Breast epithelium (tissue), 4 donors: ENCODE results near the gene A1BG. TPM values are rescaled to one million over a fixed set of nuclear protein-coding genes. Genes with fewer than 3 reads are reported as not detected.
"Not testable (repeated sequence)": the region's sequence is repeated elsewhere in the genome, so short reads cannot be mapped to it uniquely, and the experiment has no call there.

Experiments
- DNase-seq, 2 donors: peaks; one replicate each; pipeline ENCODE4 v3.0.0-alpha.2; 2019; ENCODE audit warnings: low spot score in 2 of 2
- H3K27ac ChIP-seq, 2 donors: fragments of 200-600 bp; sonication (generic) in 1 of 2; one replicate each; pipeline ENCODE4 v1.5.1; 2016 to 2019; ENCODE audit warnings: mild to moderate bottlenecking in 1 of 2
- H3K27me3 ChIP-seq, 2 donors: fragments of 200-600 bp; sonication (generic) in 1 of 2; one replicate each; pipeline versions ENCODE4 v1.5.1 to v1.6.0; 2017 to 2019; ENCODE audit warnings: control low read depth in 1 of 2, mild to moderate bottlenecking in 1 of 2
- H3K36me3 ChIP-seq: fragments of 200-600 bp; one replicate; pipeline ENCODE4 v1.5.1; 2019
- H3K4me1 ChIP-seq, 2 donors: fragments of 200-600 bp; sonication (generic); one replicate each; pipeline ENCODE4 v1.5.1; 2016 to 2019; ENCODE audit warnings: control low read depth in 1 of 2
- H3K4me3 ChIP-seq, 3 donors: fragments of 200-600 bp; sonication (generic); 1 replicate in 2 of 3; 2 replicates in 1 of 3; pipeline ENCODE4 v1.5.1; 2016 to 2019; ENCODE audit warnings: mild to moderate bottlenecking in 3 of 3, moderate library complexity in 2 of 3
- H3K9me3 ChIP-seq, 2 donors: fragments of 200-600 bp; sonication (generic) in 1 of 2; one replicate each; pipeline ENCODE4 v1.5.1; 2016 to 2019; ENCODE audit warnings: control low read depth in 1 of 2
- CTCF ChIP-seq, 3 donors: fragments of 450-650 bp; IDR thresholded peaks; one replicate each; pipeline ENCODE4 v1.5.1; 2016 to 2017; ENCODE audit warnings: antibody characterized with exemption in 3 of 3, mild to moderate bottlenecking in 3 of 3, moderate library complexity in 3 of 3
- POLR2A ChIP-seq: fragments of 450-650 bp; IDR thresholded peaks from one replicate; pipeline ENCODE4 v1.6.1; 2016; ENCODE audit warnings: antibody characterized with exemption, mild to moderate bottlenecking, moderate library complexity
- POLR2AphosphoS5 ChIP-seq, 3 donors: sonication (generic); formaldehyde crosslinking; IDR thresholded peaks; one replicate each; pipeline ENCODE4 v1.6.1; 2017; ENCODE audit warnings: antibody characterized with exemption in 3 of 3
- intact Hi-C: fragments of 100-400 bp; cut with DNase I; formaldehyde crosslinking; loops from one replicate; pipeline ENCODE4 v1.15.1; 2023; ENCODE audit warnings: low total_unique reads
- total RNA-seq, 3 donors: library from RNA; depleted of rRNA; stranded (reverse); fragments of >200 nt; gene quantifications; one replicate each; pipeline ENCODE4 v1.1.0, GENCODE V29; 2016

The A1BG gene
- total RNA-seq, 3 donors from 2014 or later = 40.6 to 42.7 (median 42.6) TPM

- TF ChIP-seq CTCF (IDR thresholded peaks at IDR 0.05) = no peak
- no peak for TF ChIP-seq POLR2A
- no peak for TF ChIP-seq POLR2AphosphoS5 (IDR thresholded peaks at IDR 0.05)
- intact Hi-C loops = no loop called here
- Histone ChIP-seq H3K4me1 (no peaks in the 10 kb centered on the region), H3K4me3 (no peak overlapping the region), H3K27ac (no peak overlapping the region), H3K27me3 (no peaks in the 10 kb centered on the region), H3K9me3 (no peaks in the 10 kb centered on the region), H3K36me3 (peaks cover 7% of the 10 kb centered on the region)
- DNase-seq = no peak
Measured at GRCh38 chr19:58318297-58318696, 35.0 kb downstream of the A1BG start.

- Histone ChIP-seq H3K36me3 (peaks cover 7% of the 10 kb centered on the region), H3K27ac (no peak overlapping the region), H3K4me3 (no peak overlapping the region), H3K4me1 (no peaks in the 10 kb centered on the region), H3K9me3 (no peaks in the 10 kb centered on the region), H3K27me3 (no peaks in the 10 kb centered on the region)
- TF ChIP-seq CTCF (IDR thresholded peaks at IDR 0.05) (no peak), POLR2AphosphoS5 (IDR thresholded peaks at IDR 0.05) (no peak), POLR2A (no peak)
- intact Hi-C loops = no loop called here
- no peak for DNase-seq
Measured at GRCh38 chr19:58317476-58318072, 35.7 kb downstream of the A1BG start.

GRCh38 chr19:58315580-58315979, 37.7 kb downstream of the A1BG start:
- intact Hi-C loops = no loop called here
- no peaks in the 10 kb centered on the region for H3K9me3 ChIP-seq
- no peak for DNase-seq
- H3K27ac ChIP-seq = no peak overlapping the region
- TF ChIP-seq POLR2A = no peak
- no peak for TF ChIP-seq CTCF (IDR thresholded peaks at IDR 0.05)
- TF ChIP-seq POLR2AphosphoS5 (IDR thresholded peaks at IDR 0.05) = no peak
- no peaks in the 10 kb centered on the region for H3K27me3 ChIP-seq
- H3K4me1 ChIP-seq = no peaks in the 10 kb centered on the region
- peaks cover 7% of the 10 kb centered on the region for H3K36me3 ChIP-seq
- no peak overlapping the region for H3K4me3 ChIP-seq

- H3K9me3 ChIP-seq = no peaks in the 10 kb centered on the region
- no peak for TF ChIP-seq POLR2A
- TF ChIP-seq POLR2AphosphoS5 (IDR thresholded peaks at IDR 0.05) = no peak
- TF ChIP-seq CTCF (IDR thresholded peaks at IDR 0.05) = no peak
- peaks cover 7% of the 10 kb centered on the region for H3K36me3 ChIP-seq
- H3K4me3 ChIP-seq = no peak overlapping the region
- H3K27me3 ChIP-seq = no peaks in the 10 kb centered on the region
- DNase-seq = no peak
- intact Hi-C loops = no loop called here
- H3K4me1 ChIP-seq = peaks cover under 1 to 4% of the 10 kb centered on the region in 2 donors
- no peak overlapping the region for H3K27ac ChIP-seq
Measured at GRCh38 chr19:58311345-58311865, 41.9 kb downstream of the A1BG start.

- H3K27me3 ChIP-seq, H3K4me1 ChIP-seq, H3K36me3 ChIP-seq, intact Hi-C loops, H3K4me3 ChIP-seq, H3K9me3 ChIP-seq, H3K27ac ChIP-seq: not testable (repeated sequence)
- DNase-seq = peak; percentile 25 to 66
- peak in 2 of 3 donors; percentile 44 to 61 for TF ChIP-seq CTCF (IDR thresholded peaks at IDR 0.05)
Measured at GRCh38 chr19:58310685-58311084, 42.6 kb downstream of the A1BG start.
